Upper lobe of left lung (tissue), 4 donors: ENCODE results near the gene VPS13D.

ENCODE experiments used
- CTCF ChIP-seq, 6 experiments: fragments of 450-650 bp in 4 of 6; fragments of 200-600 bp in 2 of 6; sonication (generic) in 2 of 6; IDR thresholded peaks; one replicate each; pipeline ENCODE4 v1.5.1; 2016 to 2019; ENCODE audit warnings: antibody characterized with exemption in 6 of 6
- POLR2A ChIP-seq, 4 donors: fragments of 450-650 bp; IDR thresholded peaks; one replicate each; pipeline ENCODE4 v1.5.1; 2016 to 2017; ENCODE audit warnings: antibody characterized with exemption in 4 of 4, mild to moderate bottlenecking in 2 of 4

- TF ChIP-seq CTCF (IDR thresholded peaks at IDR 0.05) (no peak), POLR2A (IDR thresholded peaks at IDR 0.05) (no peak)
These were observed 70.9 kb downstream of the VPS13D start for GRCh38 chr1:12300706-12301105.
